ENCODE results near the gene POT1. TPM values are rescaled to one million over a fixed set of nuclear protein-coding genes. Genes with fewer than 3 reads are reported as not detected.

The POT1 gene
- total and polyA plus RNA-seq, 2 of the 4 experiments (the other 2 are of a cell fraction) = 12.7 to 28.5 TPM

GRCh38 chr7:124791426-124791825, 138.2 kb downstream of the POT1 start:
- Histone ChIP-seq H3K79me1 (ENCODE audit: low read depth in 1 of 2, low read length in 2 of 2) (no peaks in the 10 kb centered on the region), H3K23ac (ENCODE audit: low read depth, low read length) (no peak overlapping the region), H4K5ac (ENCODE audit: low read depth, low read length) (no peak overlapping the region), H3K56ac (ENCODE audit: extremely low read depth, insufficient read depth, low read length) (no peak overlapping the region), H2BK20ac (ENCODE audit: low read depth, low read length) (no peak overlapping the region; the same call in 1 of the 2 replicates), H3K9me3 (ENCODE audit: control insufficient read depth, insufficient read depth, low read length) (no peaks in the 10 kb centered on the region), H3K36me3 (ENCODE audit: control insufficient read depth, insufficient read depth, low read length) (no peaks in the 10 kb centered on the region), H4K8ac (ENCODE audit: low read depth in 2 of 2, low read length in 2 of 2) (no peak overlapping the region), H2BK15ac (ENCODE audit: low read depth, low read length) (no peak overlapping the region), H3K9me1 (ENCODE audit: insufficient read depth, low read length) (no peaks in the 10 kb centered on the region), H2BK5ac (ENCODE audit: low read depth, low read length, poor library complexity, severe bottlenecking) (no peak overlapping the region), H2AK5ac (ENCODE audit: low read depth, low read length) (no peak overlapping the region), H3K18ac (ENCODE audit: low read depth, low read length) (no peak overlapping the region), H3K14ac (replicated peaks; ENCODE audit: low read depth, low read length) (no peak overlapping the region), H2AK9ac (replicated peaks; ENCODE audit: low read depth, low read length, poor library complexity) (no peak overlapping the region), H4K20me1 (ENCODE audit: insufficient read depth, low read length) (no peaks in the 10 kb centered on the region), H3K9ac (ENCODE audit: low read depth, low read length) (no peak overlapping the region), H3K27me3 (ENCODE audit: control insufficient read depth, insufficient read depth, low read length) (no peaks in the 10 kb centered on the region), H3K4me3 (ENCODE audit: insufficient read depth, low read depth, low read length) (no peak overlapping the region), H3K4me1 (ENCODE audit: control insufficient read depth, insufficient read depth, low read length) (peaks cover 3% of the 10 kb centered on the region; the same call in 1 of the 2 replicates), H3K4ac (ENCODE audit: low read depth, low read length) (no peak overlapping the region), H3K4me2 (ENCODE audit: low read depth, low read length) (no peak overlapping the region), H3K27ac (ENCODE audit: insufficient read depth, low read length) (no peak overlapping the region), H2BK120ac (ENCODE audit: low read depth, low read length) (no peak overlapping the region; the same call in 1 of the 2 replicates), H2AFZ (replicated peaks; ENCODE audit: low read length, poor library complexity) (no peak overlapping the region), H4K91ac (ENCODE audit: insufficient read depth, low read depth, low read length) (no peak overlapping the region)
- intact Hi-C loops (cut with micrococcal nuclease) (loop anchor here (10.0 kb wide), 1 partner anchor 817 kb away; no protein-coding TSS in a partner anchor), in situ Hi-C loops (cut with MboI; ENCODE audit: low sequenced_read_pairs) (no loop called here), dilution Hi-C loops (cut with HindIII; ENCODE audit: low sequenced_read_pairs, unreplicated experiment) (no loop called here)
- TF ChIP-seq RCOR1 (IDR thresholded peaks at IDR 0.05; ENCODE audit: insufficient replicate concordance, low read length) = no peak
- TF ChIP-seq CEBPB (IDR thresholded peaks at IDR 0.05; ENCODE audit: low read depth, low read length) = no peak
- no peak for TF ChIP-seq MAZ (IDR thresholded peaks at IDR 0.05; ENCODE audit: borderline replicate concordance, low read depth, low read length)
- no peak for TF ChIP-seq CHD1 (IDR thresholded peaks at IDR 0.05; ENCODE audit: low read depth, low read length)
- ATAC-seq (ENCODE audit: low read depth) (no peak), DNase-seq (no peak)
- POLR2A ChIA-PET (ENCODE audit: unreplicated experiment) = no interaction called here
- 94% methylated on average over 3 of the region's 4 CpGs; no CpG with 5 or more reads in 1 of the 2 experiments for WGBS, 2 experiments (ENCODE audit: extremely low coverage in 2 of 2, insufficient read length in 1 of 2)
- no TSS peak for BruUV-seq (replicated peaks)
- CTCF ChIA-PET = no interaction called here

Measured in IMR-90 (cell line).